ENCODE data around the gene PABPN1. TPM values are rescaled to one million over a fixed set of nuclear protein-coding genes. Genes with fewer than 3 reads are reported as not detected.
"Not testable (repeated sequence)": the region's sequence is repeated elsewhere in the genome, so short reads cannot be mapped to it uniquely, and the experiment has no call there.

Gene PABPN1
- polyA plus RNA-seq, 4 donors: 243 to 268 (median 257) TPM

DNA sequence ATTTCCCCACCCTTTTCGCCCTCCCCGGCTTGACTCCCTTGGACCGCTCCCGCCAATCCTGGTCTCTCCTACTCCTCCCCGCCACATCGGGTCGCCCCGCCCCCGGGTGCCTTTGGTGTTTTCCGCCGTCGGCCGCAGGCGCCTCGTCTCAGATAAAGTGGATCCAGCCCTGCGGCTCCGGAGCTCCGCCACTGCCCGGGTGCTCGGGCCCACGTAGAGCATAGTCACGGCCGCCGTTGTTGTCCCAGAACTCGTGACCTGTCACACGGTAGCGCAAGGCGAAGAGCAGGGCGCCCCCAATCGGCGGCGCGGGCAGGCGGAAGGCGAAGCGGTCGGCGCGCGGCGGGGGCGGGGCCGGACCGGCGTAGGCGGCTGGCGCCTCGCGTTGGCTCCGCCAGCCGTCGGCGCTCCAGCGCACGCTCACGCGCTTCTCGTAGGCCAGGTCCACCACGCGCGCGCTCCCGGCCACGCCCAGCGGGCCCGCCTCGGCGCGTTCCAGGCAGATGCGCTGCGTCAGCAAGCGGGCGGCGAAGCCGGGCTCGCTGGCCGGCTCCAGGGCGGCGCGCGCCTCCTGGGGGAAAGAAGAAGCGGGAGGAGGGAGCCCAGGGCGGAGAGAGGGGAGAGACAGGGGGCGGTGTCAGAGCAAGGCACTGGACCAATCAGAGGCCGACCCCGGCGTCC is 19.8 kb upstream of the PABPN1 start:
- peak; percentile 93 to 98 (median 97) for DNase-seq (ENCODE audit: low read depth in 4 of 4, low spot score in 3 of 4)

DNA sequence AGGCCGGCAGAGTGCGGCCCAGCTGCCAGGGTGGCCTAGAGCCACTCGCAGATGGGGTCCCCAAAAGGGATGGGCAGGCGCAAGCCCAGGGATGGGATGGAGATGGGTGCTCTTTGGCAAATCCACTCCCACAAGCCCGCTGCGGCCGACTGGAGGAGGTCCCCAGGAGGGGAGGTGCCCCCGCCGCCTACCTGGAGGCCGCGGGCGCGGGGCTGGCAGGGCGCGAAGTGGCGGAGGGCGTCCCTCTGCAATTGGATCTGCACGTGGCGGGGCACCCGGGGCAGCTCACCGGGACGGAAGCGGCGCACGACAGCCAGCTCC is 19.3 kb upstream of the PABPN1 start:
- no peak for DNase-seq (ENCODE audit: low read depth in 4 of 4, low spot score in 3 of 4)

DNA sequence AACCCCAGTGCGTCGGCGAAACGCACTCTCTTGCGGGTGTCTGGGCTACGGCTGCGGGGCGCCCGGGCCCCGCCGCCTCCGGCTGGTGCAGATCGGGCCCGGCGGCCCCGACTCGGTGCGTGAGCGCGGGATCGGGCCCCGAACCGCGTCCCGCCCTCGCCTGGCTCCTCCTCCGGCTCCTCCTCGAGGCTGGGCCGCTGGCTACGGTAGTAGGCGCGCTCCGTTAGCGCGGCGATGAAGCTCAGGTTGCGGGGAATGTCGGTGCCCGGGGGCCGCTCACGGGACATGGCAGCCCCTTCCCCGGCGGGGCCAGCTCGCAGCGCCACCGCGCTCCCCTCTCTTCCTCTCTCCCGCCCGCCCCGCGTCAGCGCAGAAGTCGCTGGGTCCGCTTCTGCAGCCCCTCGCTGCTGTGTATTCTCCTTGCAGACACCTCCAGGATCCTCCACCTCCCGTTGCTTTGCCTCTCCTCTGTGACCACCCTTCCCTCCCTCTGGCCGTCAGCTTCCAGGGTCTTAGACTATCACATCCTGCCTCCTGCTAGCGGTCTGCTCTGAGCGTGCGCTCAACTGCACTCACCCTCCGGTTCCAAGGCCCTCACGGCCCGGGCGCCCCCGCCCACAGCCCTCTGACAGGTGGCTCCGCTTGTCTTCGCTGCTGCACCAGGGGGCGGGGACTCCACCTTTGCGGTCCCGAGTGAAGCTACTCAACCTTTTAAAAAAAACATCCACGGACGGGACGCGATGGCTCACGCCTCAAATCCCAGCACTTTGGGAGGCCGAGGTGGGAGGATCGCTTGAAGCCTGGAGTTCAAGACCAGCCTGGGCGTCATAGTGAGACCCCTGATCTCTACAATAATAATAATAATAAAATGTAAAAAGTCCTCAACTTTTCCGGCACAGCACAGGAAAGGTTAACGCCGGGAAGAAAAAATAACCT is 18.7 kb upstream of the PABPN1 start, which contains the start of gene PPP1R3E:
PPP1R3E (minus strand) TSS at position 570 of the 936 bp plus-strand sequence; CDS start at position 287, 283 bp downstream.
- peak in 2 of 4 donors; percentile 32 to 54 for DNase-seq (ENCODE audit: low read depth in 4 of 4, low spot score in 3 of 4)

DNA sequence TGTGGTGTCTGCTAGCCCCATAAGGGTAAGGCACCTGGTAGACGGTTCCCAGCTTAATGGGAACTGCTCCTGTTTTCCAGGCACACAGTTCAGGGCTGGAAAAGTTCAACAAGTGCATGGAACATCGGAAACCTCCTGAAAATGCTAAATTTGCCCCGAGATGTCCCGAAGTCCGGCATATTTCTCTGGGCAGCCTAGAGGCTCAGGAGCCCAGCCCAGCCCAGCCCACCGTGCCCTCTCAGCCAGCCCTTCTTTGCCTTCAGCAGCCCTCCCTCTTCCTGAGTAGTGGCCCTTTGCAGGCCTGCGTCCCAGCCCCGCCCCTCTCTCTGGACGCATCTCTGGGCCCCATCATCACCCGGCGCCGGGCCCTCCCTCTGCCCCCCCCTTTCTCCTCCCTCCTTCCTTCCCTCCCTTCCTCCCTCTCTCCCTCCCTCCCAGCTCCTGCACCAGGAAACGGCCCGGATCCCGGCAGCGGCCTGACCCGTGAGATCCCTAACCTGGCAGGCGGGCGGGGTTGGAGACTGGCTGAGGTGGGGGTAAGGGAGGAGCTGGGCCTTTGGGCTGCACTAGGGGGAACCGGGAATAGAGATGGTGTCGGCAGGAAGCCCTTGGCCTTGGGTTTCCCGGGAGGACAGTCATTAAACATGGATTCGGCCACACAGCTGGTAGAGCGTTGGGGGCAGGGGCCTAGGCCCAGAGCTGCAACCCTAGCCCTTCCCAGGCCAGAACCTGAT is 14.7 kb upstream of the PABPN1 start, which contains the start of gene BCL2L2:
BCL2L2 (plus strand) TSS at position 422 of the 734 bp plus-strand sequence. CDS start 935 bp downstream, outside the sequence.
- peak; percentile 84 to 87 (median 86) for DNase-seq (ENCODE audit: low read depth in 4 of 4, low spot score in 3 of 4)

DNA sequence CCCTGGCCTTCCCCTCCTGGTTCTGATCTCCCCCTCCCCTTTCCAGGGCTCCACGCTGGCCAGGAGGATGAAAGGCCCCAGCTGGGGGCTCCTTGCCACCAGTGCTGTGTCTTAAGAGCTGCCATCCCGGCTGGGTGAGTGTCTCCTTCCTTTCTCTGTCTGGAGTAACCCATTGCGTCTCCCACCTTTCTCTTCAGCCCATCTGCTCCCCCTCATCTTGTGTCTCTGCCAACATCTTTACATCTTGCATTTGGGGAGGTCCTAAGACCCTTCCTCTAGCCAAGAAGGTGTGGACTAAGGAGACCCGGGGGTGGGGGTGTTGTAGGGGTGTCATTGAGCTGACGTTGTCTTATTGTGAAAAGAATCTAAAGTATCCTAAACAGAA is 14.1 kb upstream of the PABPN1 start:
- DNase-seq (ENCODE audit: low read depth in 4 of 4, low spot score in 3 of 4): no peak

DNA sequence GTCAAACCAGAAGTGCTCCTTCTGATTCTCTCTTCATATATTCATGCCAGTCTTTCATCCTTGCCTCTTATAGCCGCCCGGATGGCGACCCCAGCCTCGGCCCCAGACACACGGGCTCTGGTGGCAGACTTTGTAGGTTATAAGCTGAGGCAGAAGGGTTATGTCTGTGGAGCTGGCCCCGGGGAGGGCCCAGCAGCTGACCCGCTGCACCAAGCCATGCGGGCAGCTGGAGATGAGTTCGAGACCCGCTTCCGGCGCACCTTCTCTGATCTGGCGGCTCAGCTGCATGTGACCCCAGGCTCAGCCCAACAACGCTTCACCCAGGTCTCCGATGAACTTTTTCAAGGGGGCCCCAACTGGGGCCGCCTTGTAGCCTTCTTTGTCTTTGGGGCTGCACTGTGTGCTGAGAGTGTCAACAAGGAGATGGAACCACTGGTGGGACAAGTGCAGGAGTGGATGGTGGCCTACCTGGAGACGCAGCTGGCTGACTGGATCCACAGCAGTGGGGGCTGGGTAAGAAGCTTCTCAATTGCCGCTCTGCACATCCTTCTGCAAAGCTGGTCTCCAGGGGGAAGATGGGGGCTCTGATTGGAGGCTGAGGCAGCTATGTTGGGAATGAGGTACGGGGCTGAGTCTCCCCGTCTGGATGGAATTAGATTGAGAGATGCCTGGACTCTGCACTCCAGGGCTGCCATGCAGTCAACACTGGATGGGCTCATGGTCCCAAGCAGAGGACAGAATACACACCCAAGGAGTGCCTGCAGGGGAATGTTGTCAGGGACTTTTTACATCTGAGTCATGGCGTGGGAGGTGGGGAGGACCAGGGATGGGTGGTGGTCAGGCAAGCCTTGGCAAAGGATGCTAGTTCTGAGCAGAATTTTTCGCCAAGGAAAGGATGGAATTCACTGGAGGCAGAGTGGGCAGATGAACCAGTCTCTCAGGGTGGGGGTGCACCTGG is 13.3 kb upstream of the PABPN1 start:
- DNase-seq (ENCODE audit: low read depth in 4 of 4, low spot score in 3 of 4): no peak

DNA sequence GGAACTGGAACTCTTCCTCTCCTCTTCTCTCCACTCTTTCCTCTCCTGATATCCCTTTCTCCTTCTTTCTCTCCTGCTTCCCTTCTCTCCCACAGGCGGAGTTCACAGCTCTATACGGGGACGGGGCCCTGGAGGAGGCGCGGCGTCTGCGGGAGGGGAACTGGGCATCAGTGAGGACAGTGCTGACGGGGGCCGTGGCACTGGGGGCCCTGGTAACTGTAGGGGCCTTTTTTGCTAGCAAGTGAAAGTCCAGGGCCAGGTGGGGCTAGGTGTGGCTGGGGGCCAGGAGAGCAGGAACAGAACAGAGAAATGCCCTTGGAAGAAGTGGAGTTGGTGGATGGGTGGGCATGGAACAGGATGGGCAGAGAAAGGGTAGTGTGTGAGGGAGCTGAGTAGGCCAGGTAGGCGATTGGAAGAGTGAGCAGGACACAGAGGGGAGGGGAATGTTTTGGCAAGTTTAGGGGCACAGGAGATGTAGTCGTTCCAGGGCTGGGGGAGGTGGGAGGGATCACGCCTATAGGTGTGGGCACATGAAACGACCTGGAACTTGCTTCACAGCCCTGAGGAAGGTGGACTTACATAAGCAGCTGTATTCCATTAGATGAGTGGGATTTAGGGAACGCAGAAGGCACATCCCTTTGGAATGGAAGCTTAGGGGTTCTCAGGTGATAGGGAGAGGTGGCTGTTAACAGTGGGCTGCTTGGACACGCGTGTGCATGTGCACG is 12.4 kb upstream of the PABPN1 start:
- DNase-seq (ENCODE audit: low read depth in 4 of 4, low spot score in 3 of 4): no peak

DNA sequence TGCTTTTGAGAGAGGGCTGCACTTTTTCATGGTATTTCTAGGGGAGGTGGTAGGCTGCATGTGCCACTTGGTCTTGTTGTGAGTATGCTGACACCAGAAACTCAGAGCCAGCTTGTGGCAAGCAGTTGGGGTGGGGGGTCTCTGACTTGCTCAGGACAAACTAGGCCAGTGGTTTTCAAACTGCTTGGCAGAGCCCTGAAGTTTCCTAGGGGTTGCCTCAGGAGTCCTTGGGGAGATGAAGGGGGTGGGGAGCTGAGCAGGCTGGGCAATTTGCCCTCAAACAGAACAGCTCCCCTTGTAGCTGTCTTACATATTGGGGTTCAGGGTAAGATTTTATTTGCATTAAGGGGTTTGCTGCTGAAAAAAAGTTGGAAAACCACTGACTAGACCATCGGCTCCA is 10.7 kb upstream of the PABPN1 start:
- no peak for DNase-seq (ENCODE audit: low read depth in 4 of 4, low spot score in 3 of 4)

DNA sequence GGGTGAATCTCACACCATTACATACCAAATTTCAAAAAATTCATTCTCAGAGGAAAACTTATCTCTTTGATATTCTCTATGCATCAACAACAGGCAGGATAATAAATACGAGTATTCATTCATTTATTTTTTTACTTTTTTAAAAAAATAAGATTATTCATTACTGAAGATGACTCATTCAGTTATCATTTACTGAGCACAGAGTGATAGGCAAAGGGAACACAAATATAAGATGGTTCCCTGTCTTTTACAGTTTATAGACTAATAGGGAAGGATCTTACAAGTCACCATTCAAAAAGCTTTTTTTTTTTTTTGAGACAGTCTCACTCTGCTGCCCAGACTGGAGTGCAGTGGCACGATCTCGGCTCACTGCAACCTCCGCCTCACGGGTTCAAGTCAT is 5.0 kb upstream of the PABPN1 start:
- no peak for DNase-seq (ENCODE audit: low read depth in 4 of 4, low spot score in 3 of 4)

DNA sequence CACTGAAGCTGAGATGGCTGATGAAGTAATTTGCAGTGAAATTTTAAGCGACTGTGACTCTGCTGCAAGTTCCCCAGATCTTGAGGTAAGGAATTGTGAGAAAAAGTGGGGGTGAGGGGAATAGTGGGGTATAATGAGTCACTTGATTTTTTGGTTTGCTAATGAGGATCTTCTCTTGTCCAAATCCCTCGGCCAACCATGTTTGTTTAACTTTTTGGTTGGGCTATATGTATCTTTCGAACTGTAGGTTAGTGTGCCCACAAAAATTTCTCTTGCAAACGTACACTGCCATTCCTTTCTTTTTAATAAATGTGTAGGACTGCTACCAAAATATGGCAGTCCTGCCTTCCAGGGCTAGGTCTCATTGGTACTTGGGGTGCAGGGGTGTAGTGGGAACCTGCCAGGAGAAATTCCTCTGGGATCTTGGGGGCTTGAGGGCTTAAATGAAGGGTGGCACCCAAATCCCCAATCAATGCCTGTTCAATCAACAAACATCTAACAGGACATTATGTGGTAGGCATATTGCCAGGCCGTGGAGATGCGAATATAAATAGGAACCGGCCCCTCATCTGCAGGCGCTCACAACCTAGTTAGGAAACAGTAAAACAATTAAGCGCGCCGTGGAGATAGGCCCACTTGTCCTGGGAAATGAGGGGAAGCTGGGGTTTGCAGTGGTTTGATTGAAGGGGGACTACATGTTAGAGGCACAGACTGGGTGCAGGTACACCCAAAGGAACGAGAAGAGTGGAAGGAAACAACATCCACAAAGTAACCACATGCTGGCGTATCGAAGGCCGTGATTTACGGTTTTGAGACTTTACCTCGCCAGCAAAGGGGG is 1.3 kb upstream of the PABPN1 start:
- DNase-seq (ENCODE audit: low read depth in 4 of 4, low spot score in 3 of 4): no peak

DNA sequence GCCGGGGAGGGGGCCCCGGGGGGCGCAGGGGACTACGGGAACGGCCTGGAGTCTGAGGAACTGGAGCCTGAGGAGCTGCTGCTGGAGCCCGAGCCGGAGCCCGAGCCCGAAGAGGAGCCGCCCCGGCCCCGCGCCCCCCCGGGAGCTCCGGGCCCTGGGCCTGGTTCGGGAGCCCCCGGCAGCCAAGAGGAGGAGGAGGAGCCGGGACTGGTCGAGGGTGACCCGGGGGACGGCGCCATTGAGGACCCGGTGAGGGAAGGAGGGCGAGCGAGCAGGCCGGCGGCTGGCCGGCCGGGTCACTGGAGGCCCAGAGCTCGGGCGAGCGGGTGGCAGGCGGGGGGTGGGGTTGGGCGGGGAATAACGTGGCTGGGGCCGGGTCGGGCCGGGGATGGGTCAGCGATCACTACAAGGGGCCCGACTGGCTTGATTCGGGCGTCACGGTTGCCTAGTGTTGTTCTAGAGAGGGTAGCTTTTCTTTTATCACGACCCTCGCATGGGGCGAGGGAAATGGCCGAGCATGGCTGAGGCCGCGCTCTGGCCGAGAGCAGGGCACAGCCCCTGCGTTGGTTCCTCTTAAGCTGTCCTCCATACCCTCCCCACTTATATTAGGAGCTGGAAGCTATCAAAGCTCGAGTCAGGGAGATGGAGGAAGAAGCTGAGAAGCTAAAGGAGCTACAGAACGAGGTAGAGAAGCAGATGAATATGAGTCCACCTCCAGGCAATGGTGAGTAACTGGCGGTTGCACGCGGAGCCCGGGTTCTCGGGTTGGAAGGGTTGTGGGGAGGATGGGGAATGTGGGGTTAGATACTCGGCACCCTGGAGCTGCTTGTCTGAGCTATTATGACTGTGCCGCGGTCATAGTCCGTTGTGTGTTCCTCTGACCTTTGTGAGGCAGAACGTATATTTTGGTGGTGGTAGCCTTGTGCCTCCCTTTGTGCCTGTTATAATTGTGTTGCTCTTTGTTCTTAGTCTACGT is 603 bp downstream of the PABPN1 start:
- DNase-seq (ENCODE audit: low read depth in 4 of 4, low spot score in 3 of 4): peak in 1 of 4 donors; percentile 25

DNA sequence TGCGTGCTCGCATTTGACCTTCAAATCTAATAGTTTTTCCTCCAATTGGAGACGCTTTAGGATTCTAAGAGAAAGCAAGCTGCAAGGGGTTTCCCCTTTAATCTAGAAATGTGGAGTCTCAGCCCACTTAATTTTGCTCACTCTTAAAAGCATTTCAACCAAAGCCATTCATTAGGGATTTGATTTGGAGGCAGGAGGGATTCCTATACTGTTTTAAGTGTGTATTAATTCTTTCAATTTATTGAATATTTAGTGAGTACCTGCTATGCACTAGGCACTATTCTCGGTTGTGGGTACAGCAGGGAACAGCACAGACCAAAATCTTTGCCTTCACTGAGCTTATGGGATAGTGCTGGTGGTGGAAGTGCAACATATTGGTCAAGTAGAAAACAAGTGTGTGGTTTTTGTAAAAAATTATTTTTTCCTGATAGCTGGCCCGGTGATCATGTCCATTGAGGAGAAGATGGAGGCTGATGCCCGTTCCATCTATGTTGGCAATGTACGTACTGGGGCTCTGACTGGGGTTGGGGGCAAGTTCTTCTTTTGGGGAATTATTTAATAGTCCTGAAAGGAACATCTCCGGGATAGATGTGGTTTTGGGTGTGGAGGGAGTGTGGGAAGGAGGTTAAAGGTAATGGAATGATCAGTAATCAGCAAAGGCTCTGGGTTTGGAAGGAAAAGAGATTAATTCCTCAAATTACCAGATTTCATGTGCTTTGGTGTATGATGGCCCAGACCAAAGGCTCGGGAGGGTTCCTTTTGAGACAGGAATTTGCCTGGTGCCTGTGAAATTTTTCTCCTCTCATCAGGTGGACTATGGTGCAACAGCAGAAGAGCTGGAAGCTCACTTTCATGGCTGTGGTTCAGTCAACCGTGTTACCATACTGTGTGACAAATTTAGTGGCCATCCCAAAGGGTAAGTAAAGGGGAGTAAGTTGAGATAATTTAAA is 1.6 kb downstream of the PABPN1 start:
- no peak for DNase-seq (ENCODE audit: low read depth in 4 of 4, low spot score in 3 of 4)

DNA sequence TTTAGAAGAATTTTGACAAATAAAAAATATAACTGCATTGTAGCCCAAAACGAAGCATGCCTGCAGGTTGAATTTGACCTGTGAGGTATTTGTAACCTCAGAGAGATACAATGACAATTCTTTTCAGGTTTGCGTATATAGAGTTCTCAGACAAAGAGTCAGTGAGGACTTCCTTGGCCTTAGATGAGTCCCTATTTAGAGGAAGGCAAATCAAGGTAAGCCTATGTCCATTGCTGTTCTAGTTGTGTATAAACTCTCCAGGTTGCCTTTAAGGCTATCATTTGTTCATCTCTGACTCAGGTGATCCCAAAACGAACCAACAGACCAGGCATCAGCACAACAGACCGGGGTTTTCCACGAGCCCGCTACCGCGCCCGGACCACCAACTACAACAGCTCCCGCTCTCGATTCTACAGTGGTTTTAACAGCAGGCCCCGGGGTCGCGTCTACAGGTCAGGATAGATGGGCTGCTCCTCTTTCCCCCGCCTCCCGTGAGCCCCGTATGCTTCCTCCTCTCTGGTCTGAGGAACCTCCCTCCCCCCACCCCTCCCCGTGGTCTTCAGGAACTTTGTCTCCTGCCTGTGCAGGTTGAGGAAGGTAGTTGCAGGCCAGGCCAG is 2.7 kb downstream of the PABPN1 start:
- DNase-seq (ENCODE audit: low read depth in 4 of 4, low spot score in 3 of 4): no peak

DNA sequence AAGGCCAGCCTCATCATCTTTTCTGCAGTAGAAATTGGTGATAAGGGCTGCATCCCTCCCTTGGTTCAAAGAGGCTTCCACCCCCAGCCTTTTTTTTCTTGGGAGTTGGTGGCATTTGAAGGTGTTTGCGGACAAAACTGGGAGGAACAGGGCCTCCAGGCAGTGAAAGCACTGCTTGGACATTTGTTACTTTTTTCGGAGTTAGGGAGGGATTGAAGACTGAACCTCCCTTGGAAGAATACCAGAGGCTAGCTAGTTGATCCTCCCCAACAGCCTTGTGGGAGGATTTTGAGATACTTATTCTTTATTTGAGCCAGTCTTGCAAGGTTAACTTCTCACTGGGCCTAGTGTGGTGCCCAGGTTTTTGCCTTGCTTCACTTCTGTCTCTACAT is 3.2 kb downstream of the PABPN1 start:
- DNase-seq (ENCODE audit: low read depth in 4 of 4, low spot score in 3 of 4): no peak

DNA sequence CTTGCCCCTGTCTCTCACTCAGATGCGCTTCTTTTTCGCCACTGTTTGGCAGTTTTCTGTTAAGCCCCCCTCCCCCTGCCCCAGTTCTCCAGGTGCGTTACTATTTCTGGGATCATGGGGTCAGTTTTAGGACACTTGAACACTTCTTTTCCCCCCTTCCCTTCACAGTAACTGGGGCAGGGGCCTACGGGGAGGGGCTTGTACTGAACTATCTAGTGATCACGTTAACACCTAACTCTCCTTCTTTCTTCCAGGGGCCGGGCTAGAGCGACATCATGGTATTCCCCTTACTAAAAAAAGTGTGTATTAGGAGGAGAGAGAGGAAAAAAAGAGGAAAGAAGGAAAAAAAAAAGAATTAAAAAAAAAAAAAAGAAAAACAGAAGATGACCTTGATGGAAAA is 3.7 kb downstream of the PABPN1 start:
- no peak for DNase-seq (ENCODE audit: low read depth in 4 of 4, low spot score in 3 of 4)

DNA sequence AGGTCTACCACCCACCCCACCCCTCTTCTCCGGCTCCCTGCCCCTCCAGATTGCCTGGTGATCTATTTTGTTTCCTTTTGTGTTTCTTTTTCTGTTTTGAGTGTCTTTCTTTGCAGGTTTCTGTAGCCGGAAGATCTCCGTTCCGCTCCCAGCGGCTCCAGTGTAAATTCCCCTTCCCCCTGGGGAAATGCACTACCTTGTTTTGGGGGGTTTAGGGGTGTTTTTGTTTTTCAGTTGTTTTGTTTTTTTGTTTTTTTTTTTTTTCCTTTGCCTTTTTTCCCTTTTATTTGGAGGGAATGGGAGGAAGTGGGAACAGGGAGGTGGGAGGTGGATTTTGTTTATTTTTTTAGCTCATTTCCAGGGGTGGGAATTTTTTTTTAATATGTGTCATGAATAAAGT is 4.5 kb downstream of the PABPN1 start:
- not testable (repeated sequence) for DNase-seq (ENCODE audit: low read depth in 4 of 4, low spot score in 3 of 4)
